GM19452 (cell line): ENCODE results near the gene CARMIL1.

Source experiments
- ATAC-seq: cut with Tn5 transposase; IDR thresholded peaks from one replicate; pipeline ENCODE4 v1.9.1; 2021; ENCODE audit not compliant: unreplicated experiment

The CARMIL1 gene

DNA sequence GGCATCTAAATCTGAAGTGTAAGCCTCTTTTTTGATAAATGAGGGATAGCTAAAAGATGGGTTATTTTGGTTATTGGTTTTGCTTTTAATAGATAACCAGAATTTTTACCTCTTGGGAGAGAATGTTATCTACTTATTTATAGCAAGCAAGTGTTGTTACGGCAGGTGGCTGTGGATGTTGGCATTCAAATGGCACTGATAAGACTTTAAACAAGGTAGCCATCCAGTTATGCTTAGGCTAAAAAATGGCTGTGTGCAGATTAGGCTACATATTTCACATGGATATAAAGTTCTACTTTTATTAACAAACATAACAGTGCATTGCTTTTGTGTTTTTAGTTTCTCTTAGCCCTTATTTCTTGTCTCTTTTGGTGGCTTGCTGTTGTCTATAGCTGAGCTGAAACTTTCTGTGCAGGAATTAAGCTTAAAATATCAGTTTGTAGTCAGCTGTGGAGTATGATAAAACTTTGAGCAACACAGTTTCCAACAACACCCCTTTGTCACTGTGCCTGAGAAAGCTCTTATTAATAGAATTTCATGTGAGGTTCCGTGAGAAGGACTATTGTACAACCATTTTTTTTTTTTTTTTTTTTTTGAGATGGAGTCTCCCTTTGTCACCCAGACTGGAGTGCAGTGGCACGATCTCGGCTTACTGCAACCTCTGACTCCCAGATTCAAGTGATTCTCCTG is 28.8 kb downstream of the CARMIL1 start:
- no peak for ATAC-seq

DNA sequence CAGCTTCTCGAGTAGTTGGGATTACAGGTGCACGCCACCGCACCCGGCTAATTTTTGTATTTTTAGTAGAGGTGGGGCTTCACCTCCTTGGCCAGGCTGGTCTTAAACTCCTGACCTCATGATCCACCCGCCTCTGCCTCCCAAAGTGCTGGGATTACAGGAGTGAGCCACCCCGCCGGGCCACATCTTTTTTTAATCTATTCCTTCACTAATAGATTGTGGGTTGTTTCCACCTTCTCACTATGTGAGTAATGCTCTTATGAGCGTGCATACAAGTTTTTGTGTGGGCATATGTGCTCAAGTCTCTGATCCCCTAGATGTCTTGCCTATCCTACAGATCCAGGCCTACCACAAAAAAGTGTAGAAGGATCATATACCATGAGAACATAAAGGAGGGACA is 30.7 kb downstream of the CARMIL1 start:
- no peak for ATAC-seq

DNA sequence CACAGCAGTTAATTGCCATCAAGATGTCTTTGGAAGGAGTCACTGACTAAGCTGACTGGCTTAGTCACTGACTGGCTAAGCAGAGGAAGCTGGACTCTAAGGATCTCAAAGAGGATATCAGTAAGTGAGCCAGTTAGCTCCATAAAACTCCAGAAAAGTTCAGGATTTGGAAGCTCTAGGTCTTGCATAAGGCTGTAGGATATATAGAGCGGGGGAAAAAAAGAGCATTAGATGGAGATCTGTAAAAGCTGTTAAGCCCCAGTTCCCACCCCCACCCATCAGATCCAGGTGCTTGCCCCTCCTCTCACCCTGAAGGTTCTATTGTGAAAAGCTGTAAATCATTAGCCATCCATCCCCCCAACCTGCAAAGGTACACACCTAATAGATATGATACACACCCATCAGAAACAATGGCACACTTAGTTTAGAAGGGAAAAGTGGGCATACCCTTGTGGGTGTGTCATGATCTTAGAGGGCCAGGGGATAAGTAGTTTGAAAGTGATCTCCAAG is 32.2 kb downstream of the CARMIL1 start:
- ATAC-seq = no peak

DNA sequence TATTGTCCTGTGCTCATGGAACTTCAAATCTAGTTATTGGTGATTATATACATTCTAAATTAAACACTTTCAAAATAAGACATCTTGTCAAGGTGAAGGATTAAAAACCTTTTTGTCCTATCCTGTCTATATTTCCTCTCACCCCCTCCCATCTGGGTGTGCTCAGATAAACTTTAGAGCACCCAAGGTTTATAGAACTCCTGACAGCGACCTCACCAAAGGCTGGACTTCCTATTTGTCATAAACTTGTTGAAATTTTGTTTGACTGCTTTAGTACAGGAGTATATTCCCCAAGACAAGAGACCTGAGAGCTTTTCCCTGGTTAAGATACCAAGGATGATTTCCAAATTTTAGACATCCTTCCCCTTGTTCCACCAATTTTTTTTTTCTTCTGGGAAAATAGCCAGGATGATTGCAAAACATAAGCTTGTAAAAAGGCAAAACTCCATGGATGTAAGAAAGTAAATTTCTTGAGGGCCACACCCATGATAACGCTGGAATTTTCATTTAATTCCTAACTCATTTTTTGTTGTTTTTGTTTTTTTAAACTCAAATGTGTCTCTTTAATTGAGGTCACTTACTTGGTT is 33.0 kb downstream of the CARMIL1 start:
- no peak for ATAC-seq

DNA sequence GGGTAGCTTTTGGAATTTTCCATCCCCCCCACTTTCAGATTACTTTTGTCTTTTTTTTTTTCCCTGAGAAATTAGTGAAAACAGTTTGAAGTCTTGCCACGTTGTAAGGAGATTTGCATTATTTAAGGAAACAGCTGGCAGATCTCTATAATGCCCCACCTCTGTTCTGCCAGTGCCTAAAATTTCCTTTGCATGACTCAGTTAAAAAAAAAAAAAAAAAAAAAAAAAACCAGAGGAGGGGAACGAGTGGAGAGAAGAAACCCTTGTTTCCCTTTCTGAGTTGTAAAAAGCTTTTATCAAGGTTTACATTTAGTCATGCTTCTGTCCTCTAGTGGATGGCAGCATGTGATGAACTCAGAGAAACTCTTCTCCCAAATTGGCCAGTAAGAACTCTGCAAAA is 33.5 kb downstream of the CARMIL1 start:
- ATAC-seq = no peak

DNA sequence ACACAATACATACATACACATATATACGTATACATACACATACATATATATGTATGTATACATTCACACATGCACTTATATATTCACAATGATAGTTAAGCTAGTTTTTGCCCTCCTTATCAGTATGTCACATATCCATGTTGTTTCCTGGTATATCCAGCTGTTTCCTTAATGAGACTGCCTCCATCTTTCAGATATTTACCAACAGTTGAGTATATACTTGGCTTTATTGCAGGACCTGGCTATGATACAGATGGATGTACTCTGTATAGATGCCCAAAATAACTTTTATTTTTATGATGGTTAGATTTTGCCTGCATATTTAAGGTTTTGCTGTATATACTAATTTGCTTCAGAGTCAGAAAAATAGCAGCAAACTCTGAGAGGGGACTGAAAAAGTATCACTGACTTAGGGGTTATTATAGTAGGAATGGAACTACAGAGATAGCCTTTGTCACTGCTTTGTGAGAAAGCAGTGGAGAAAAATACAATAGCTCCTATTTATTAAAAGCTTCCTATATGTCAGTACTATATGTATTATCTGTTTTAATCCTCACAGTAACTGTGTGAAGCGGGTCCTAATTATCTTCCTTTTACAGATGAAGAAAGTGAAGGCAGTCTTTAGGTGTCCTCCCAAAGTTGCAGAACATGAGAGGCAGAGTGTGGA is 35.5 kb downstream of the CARMIL1 start:
- no peak for ATAC-seq

DNA sequence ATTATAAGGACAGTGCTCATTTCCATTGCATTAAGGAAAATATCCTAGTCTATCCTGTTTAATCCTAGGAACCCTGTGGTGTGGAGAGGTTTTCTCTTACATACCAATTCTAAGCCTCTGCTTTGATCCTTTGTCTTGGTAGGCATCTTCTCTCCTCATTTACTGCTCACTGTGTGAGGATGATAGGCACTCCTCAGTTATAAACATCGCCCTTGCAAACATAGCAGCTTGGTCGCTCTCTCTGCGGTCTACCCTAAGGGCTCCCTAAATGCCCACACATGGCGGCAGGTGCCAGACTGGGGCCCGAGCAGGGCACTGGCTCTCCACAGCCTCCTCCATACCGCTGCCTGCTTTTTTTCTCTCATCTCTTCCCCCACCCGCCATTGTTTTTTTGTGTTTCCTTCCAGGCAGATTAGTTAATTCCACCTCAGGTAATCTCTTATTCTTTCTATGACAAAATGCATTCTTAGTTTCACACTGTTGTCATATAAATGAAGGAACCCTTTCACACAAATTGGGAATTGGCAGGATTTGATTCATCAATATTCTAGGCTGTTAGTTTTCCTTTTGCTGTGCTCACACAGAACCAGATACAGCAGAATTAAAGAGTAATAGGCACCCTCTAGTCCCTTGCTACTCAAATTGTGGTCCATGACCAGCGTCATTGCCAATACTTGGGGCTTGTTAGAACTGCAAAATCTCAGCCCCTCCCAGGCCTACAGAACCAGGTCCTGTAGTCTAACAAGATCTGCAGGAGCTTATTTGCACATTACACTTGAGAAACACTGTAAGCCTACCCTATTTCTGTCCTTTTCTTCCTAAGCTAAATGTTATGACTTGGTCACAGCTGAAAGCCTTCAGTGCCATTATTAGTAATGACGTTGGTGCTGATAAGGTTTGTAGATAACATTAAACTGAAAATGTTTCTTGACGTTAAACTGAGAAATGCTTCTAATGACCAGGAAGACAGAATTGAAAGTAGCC is 36.3 kb downstream of the CARMIL1 start:
- ATAC-seq = no peak

DNA sequence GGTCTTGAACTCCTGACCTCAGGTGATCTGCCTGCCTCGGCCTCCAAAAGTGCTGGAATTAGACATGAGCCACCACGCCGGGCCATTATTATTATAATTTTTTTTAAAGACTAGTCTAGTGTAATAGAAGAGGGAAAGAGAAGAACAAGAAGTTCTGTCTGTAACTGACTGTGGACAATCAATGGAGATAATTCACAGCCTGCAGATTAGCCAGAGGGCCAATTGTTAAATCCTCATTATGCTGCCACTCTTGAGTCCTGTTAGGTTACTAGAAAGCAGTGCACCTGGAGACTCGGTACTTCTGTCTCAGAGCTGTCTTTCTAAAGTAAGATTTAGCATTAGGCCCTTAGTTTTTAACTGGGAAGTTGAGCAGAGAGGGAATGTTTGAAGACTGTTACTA is 37.5 kb downstream of the CARMIL1 start:
- no peak for ATAC-seq

DNA sequence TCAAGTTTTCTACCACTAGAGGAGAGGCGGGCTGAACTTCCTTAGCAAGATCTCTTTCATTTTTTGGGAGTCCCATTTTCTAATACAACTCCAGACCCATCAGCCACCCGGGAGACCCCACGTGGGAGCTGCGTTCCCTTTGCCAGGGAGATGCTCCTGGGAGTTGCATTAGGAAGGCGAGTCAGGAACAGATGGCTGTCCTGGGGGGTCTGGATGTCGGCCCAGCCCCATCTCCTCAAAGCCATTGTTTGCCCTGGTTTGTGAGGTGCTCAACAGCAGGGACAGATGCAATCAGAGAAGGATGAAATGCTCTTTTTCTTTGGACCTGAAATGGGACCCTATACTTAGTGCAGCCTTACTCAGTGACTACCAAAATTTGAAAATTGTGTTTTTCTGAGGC is 39.4 kb downstream of the CARMIL1 start:
- no peak for ATAC-seq

DNA sequence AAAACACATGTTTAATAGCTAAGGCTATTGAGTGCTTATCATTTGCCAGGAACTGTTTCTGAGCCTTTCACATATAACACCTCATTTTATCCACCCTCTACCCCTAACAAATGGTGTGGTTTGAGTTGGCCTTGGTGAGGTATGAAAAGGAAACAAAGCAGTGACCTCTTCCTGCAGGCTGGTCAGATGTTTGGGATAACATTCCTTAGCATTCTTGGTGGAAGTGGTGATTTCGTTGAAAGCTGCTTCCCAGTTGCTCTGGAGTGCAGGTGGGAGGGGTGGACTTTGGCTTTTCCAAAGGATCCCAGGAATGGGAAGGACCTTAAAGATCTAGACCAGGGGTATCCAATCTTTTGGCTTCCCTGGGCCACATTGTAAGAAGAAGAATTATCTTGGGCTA is 41.3 kb downstream of the CARMIL1 start:
- no peak for ATAC-seq

DNA sequence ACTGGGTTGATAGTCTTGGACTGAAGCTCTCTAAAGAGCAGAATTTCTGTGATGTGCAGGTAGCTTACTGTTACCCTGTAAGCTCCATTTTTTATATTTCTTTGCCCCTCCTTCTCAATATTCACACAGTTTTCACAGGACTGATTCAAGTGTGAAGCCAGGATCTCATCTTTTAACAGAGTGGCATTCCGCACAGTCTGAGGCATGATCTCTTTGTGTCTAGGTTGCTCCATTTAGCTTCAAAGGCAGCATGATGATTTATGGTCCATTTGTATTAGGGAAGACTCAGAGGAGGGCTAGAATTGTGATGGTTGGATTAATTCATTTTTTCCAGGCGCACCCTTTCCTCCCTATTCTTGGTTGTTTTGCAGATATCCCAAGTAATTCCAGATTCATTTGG is 43.5 kb downstream of the CARMIL1 start:
- no peak for ATAC-seq

DNA sequence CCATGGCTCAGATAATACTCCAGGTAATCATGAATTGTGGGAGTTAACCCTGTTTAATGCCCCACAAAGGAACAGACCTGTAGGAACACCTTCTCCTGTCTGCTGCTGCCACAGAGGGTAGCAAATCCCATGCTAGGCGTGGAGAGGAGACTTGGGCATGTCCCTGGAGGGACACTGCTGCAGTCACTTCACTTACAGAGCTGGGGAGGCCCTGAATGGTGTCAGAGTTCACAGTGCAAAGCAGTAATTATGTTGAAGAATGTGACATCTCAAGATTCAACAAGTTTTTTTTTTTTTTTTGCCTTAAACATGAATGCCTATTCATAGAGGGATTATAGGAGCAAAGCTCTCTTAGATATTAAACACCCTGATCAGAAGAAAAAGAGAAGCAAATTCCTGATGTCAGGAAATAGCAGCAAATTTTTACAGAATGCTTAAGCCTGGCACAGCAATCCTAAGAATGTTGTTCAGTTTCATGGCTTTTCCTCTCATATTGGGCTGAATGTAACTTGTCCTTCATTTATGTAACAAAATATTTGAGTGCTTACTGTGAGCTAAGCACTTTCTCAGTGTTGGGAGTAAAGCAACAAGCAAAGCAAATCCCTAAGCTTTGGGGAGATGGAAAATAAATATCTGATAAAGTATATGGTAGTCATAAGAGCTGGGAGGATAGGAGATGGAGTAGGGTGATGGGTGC is 45.0 kb downstream of the CARMIL1 start:
- ATAC-seq = no peak

DNA sequence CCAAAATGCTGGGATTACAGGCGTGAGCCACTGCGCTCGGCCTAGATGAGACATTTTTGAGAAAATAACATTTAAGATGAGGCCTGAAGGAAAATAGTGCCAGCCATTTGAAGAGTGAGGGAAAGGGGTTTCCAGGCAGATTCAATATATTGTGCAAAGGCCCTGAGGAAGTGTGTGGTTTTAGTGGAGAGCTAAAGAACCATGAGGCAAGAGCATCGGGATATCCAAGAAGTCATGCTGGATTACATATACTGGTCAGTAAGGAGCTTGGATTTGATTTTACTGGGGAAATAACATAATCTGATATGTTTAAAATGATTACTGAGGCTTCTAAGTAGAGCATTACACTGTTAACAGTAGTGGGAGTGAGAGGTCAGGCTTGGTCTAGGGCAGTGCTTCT is 47.0 kb downstream of the CARMIL1 start:
- ATAC-seq = no peak

DNA sequence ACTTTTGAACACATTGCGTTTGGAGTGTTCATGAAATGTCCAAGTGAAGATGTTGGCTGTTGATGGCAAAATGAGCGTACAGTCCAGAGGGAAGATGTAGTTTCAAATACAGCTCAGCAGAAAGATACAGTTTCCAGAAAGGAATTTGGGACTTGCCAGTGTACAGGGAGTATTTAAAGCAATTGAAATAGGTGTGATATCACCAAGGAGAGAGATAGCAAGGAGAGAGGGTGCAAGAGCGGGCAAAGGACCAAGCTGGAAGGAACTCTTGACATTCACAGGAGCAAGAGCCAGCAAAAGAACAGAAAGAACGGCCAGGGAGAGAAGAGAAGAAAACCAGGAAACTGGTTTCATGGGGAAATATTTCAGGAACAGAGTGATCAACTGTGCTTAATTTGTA is 47.8 kb downstream of the CARMIL1 start:
- no peak for ATAC-seq

DNA sequence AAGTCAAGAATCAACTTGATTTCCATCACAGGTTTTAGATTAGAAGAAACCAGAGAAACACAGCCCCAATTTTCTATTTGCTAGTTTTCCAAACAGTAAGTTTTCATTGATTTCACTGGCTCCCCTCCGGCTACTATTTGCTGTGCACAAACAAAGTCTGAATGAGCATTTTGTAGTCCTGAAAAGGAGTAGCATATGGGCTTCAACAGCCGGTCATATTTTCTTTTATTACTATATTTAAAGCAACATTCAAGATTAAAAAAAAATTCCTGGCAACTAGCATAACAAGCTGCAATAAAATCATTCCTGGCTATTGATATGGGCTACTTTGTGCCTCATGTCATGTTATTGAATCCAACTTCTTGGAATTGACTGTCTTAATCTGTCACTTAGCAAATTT is 48.3 kb downstream of the CARMIL1 start:
- ATAC-seq = no peak

DNA sequence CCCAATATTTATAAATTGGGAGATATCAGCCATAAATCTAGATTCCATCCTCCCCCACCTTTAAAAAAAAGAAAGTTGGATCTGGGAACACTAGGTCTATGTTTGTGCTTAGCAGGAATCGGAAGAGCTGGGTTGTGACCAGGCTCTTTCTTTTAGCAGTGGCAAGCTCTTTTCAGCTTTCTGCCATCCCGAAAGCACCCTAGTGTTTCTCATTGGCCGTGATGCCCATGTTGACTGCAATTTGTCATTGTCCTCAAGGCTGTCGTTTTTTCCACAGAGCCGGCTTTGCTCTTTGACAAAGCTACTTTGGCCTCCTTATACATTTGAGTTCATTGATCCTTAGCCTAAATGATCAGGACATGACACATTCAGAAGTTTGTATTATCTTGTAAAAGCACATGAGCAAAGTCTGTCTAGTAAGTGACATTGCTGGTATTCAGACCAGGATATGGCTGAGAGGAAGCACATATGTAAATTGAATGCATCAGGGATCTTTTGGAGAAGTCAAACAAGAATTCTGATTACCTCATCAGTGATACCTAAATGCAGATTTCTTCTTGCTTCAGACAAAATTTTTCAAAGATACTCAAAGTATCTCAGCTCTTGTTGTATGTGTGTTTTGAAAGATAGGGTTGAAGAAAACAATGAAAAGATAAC is 50.1 kb downstream of the CARMIL1 start:
- no peak for ATAC-seq

DNA sequence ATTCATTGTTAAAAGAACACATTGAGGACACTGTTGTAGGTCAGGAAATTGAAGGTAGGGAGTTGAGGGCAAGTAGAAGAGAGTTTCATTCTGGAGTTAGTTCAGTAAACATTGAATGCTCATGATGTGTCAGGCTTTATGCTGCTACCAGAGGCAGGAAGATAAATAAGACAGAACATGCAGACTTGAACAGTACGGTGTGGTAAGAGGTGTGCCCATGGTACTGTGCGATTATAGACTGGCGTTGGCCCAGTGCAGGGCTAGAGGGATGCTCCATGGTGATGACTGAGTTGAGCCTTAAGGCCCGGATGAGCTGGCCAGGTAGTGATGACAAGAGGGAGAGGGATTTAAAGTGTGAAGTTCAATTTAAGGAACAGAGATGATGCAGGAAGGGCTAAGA is 50.8 kb downstream of the CARMIL1 start:
- no peak for ATAC-seq

DNA sequence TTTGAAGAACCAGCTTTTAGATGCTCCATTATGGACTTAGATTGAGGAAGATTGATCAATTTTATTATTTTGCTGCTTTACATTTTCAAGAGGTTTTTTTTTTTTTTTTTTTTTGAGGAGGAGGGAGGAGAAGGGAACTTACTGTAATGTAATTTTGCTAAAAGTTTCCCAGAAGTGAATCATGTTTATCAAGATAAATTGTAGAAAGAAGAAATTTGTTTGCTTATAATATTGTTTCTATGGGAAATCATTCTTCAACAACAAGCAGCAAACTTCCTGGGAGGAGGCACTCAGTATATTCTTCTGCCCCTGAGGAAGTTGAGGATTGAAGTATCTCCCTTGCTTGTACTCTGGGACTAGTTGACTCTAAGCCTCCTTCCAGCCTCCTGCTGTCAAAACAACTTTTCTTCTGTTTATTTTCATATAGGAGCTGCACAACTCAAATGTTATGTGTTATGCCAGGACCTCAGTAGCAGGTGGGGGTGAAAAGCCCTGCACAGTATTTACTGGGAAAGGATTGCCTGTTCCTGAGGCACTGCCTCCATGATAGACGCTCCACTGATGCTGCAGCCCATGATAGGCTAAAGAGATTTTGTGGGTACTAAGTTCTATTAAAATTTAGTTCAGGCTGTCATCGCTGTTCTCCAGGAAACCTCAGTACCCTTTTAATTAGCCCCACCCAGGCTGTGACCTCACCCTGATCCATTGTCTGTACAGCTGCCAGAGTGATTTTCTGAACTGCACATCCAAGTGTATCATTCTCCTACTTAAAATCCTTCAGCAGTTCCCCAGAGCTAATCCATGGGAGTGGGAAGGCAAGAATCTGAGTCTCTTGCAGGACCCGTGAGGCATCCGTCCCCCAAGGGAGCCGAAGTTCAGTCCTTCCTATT is 51.9 kb downstream of the CARMIL1 start:
- ATAC-seq = no peak

DNA sequence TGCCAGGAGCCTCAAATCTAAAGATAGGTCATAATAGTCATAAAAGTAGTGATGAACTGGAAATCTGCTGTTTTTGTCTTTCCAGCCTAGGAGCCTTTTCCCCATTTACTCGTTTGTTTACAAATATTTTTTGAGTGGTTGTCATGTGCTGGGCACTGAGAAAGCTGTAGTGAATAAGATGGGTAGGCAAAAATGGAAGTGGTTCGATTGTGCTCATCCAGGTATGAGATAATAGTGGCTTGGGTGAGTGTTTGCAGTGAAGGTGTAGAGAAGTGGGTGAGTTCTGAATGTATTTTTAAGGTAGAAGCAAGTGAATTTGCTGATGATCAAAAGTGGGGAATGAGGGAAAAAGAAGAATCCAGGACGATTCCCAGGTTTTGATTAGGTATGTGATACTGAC is 53.0 kb downstream of the CARMIL1 start:
- no peak for ATAC-seq
